Thoracic aorta (tissue), 2 donors: ENCODE results near the gene NFATC2IP. TPM values are rescaled to one million over a fixed set of nuclear protein-coding genes. Genes with fewer than 3 reads are reported as not detected.

ENCODE experiments used
- ATAC-seq: fragments of 150-250 bp; one replicate; pipeline ENCODE4 v1.8.0; 2017; ENCODE audit warnings: low read depth; ENCODE audit not compliant: insufficient number of reproducible peaks, low FRiP score
- DNase-seq: peaks from one replicate; pipeline ENCODE4 v3.0.0-alpha.2; 2020; ENCODE audit warnings: low spot score
- H3K27ac ChIP-seq, 2 donors: fragments of 200-600 bp; sonication (generic); 1 replicate in 1 of 2; 2 replicates in 1 of 2; pipeline ENCODE4 v1.5.1; 2016; ENCODE audit warnings: mild to moderate bottlenecking in 2 of 2, moderate library complexity in 2 of 2
- H3K27me3 ChIP-seq: fragments of 200-600 bp; sonication (generic); replicated peaks from 2 replicates; pipeline ENCODE4 v1.6.0; 2016; ENCODE audit warnings: mild to moderate bottlenecking; ENCODE audit not compliant: insufficient read depth
- H3K36me3 ChIP-seq: fragments of 200-600 bp; sonication (generic); one replicate; pipeline ENCODE4 v1.5.1; 2016
- H3K4me1 ChIP-seq, 2 donors: fragments of 200-600 bp; sonication (generic); 1 replicate in 1 of 2; 2 replicates in 1 of 2; pipeline versions ENCODE4 v1.5.1 to v1.6.0; 2016; ENCODE audit warnings: low read depth in 2 of 2, mild to moderate bottlenecking in 1 of 2; ENCODE audit not compliant: control insufficient read depth in 1 of 2
- H3K4me3 ChIP-seq: fragments of 200-600 bp; sonication (generic); 2 replicates; pipeline ENCODE4 v1.5.1; 2016; ENCODE audit warnings: mild to moderate bottlenecking
- H3K9me3 ChIP-seq: fragments of 200-600 bp; sonication (generic); 2 replicates; pipeline ENCODE4 v1.5.1; 2016
- CTCF ChIP-seq: fragments of 200-600 bp; sonication (generic); IDR thresholded peaks from one replicate; pipeline ENCODE4 v1.5.1; 2019; ENCODE audit warnings: antibody characterized with exemption
- total RNA-seq, 2 donors: library from RNA; depleted of rRNA; stranded (reverse); fragments of >200 nt; gene quantifications; one replicate each; pipeline versions ENCODE4 v1.1.0 to v1.2.3, GENCODE V29; 2016

Gene NFATC2IP
- total RNA-seq, 2 donors from 2014 or later = 38.4 to 45.5 TPM

GRCh38 chr16:28989363-28989762, 38.6 kb downstream of the NFATC2IP start:
- Histone ChIP-seq H3K9me3 (peaks cover 6% of the 10 kb centered on the region), H3K27ac (no peak overlapping the region), H3K36me3 (peaks cover 16% of the 10 kb centered on the region), H3K4me3 (no peak overlapping the region), H3K4me1 (no peaks in the 10 kb centered on the region), H3K27me3 (no peaks in the 10 kb centered on the region)
- TF ChIP-seq CTCF = no peak
- no peak for ATAC-seq
- DNase-seq = no peak

GRCh38 chr16:28990375-28991040, 39.8 kb downstream of the NFATC2IP start:
- no peak for TF ChIP-seq CTCF
- H3K27ac ChIP-seq = no peak overlapping the region
- no peaks in the 10 kb centered on the region for H3K4me1 ChIP-seq
- H3K9me3 ChIP-seq = peaks cover 6% of the 10 kb centered on the region
- H3K36me3 ChIP-seq = peaks cover 16% of the 10 kb centered on the region
- no peak for ATAC-seq
- H3K4me3 ChIP-seq = no peak overlapping the region
- H3K27me3 ChIP-seq = no peaks in the 10 kb centered on the region
- no peak for DNase-seq

GRCh38 chr16:28991687-28992086, 41.0 kb downstream of the NFATC2IP start:
- no peak for TF ChIP-seq CTCF
- peaks cover 10% of the 10 kb centered on the region for H3K36me3 ChIP-seq
- no peak overlapping the region for H3K27ac ChIP-seq
- no peak overlapping the region for H3K4me3 ChIP-seq
- DNase-seq (no peak), ATAC-seq (no peak)
- H3K9me3 ChIP-seq = peaks cover 6% of the 10 kb centered on the region
- H3K27me3 ChIP-seq = no peaks in the 10 kb centered on the region
- no peaks in the 10 kb centered on the region for H3K4me1 ChIP-seq

GRCh38 chr16:28992496-28992895, 41.8 kb downstream of the NFATC2IP start:
- no peaks in the 10 kb centered on the region for H3K27me3 ChIP-seq
- H3K36me3 ChIP-seq = peaks cover 2% of the 10 kb centered on the region
- no peak for ATAC-seq
- H3K4me3 ChIP-seq = no peak overlapping the region
- no peak for DNase-seq
- H3K4me1 ChIP-seq = no peaks in the 10 kb centered on the region
- TF ChIP-seq CTCF = no peak
- no peak overlapping the region for H3K27ac ChIP-seq
- no peaks in the 10 kb centered on the region for H3K9me3 ChIP-seq

GRCh38 chr16:28998837-28999236, 48.1 kb downstream of the NFATC2IP start:
- no peak for DNase-seq
- H3K9me3 ChIP-seq = no peaks in the 10 kb centered on the region
- no peaks in the 10 kb centered on the region for H3K27me3 ChIP-seq
- H3K4me1 ChIP-seq = no peaks in the 10 kb centered on the region
- ATAC-seq = no peak
- no peak overlapping the region for H3K27ac ChIP-seq
- no peaks in the 10 kb centered on the region for H3K36me3 ChIP-seq
- H3K4me3 ChIP-seq = no peak overlapping the region
- TF ChIP-seq CTCF = no peak
